H1 (cell line): ENCODE data around the gene NRDE2.

ENCODE experiments used
- BCL11A ChIP-seq, 2 experiments: IDR thresholded peaks; one replicate each; pipeline ENCODE4 v1.6.1; 2011; ENCODE audit warnings: low read depth in 2 of 2, low read length in 2 of 2, mild to moderate bottlenecking in 2 of 2
- MAX ChIP-seq: IDR thresholded peaks from 2 replicates; pipeline ENCODE4 v1.6.1; 2012; ENCODE audit warnings: inconsistent platforms
- POLR2A ChIP-seq, 2 experiments: IDR thresholded peaks; 1 replicate in 1 of 2; 2 replicates in 1 of 2; pipeline ENCODE4 v1.6.1; 2011; ENCODE audit warnings: low read depth in 2 of 2, low read length in 2 of 2, mild to moderate bottlenecking in 2 of 2; ENCODE audit errors: control extremely low read depth in 1 of 2
- TAF1 ChIP-seq: IDR thresholded peaks from 2 replicates; pipeline ENCODE4 v1.6.1; 2011; ENCODE audit warnings: mild to moderate bottlenecking, low read depth, low read length

GRCh38 chr14:90345239-90345557, 13.5 kb upstream of the NRDE2 start:
- no peak for TF ChIP-seq TAF1
- no peak for TF ChIP-seq BCL11A (IDR thresholded peaks at IDR 0.05; ENCODE audit: low read depth in 2 of 2, low read length in 2 of 2)
- TF ChIP-seq MAX: no peak
- TF ChIP-seq POLR2A (IDR thresholded peaks at IDR 0.05; ENCODE audit: control extremely low read depth in 1 of 2, low read depth in 2 of 2, low read length in 2 of 2): no peak
